ENCODE data around the gene MYO15A. TPM values are rescaled to one million over a fixed set of nuclear protein-coding genes. Genes with fewer than 3 reads are reported as not detected.
A peak's percentile ranks its signal among the peaks of the same experiment; 100 is the strongest.

Gene MYO15A
- total RNA-seq, 1 donor = 0.45 TPM

DNA sequence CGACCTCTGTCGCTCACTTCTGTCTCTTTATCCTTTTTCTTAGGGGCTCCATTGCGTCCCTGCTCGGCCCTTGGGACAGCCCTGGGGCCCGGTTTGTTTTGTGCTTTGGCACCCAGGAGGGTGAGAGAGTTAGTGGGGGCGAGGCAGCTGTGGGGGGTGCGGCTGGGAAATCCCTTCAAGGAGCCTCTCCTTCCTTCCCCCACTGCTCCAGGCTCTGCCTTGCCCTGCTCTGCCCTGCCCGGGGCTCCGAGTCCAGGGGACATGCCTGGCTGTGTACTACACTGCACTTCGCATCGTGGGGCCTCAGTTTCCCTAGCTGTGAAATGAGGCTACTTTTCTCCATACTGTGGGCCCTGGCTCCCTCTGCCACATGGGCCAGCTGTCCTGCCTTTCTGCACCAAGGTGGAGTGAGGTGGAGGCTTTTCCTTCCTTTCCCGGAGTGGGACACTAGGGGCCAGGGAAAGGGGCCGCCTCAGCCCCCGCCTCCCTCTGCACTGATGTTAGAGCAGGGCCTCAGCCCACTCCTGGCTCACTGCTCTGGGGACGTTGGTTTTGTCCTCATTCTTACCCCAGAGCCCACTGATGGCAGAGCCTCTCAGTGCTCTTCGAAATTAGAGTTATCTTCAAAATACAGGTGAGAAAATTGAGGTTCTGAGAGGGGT is 117.9 kb downstream of the MYO15A start:
- peak overlapping the region; percentile 94 for H3K4me3 ChIP-seq (ENCODE audit: low read depth, low read length)
- DNase-seq (ENCODE audit: low read depth) = no peak
- TF ChIP-seq, protein P1, sequence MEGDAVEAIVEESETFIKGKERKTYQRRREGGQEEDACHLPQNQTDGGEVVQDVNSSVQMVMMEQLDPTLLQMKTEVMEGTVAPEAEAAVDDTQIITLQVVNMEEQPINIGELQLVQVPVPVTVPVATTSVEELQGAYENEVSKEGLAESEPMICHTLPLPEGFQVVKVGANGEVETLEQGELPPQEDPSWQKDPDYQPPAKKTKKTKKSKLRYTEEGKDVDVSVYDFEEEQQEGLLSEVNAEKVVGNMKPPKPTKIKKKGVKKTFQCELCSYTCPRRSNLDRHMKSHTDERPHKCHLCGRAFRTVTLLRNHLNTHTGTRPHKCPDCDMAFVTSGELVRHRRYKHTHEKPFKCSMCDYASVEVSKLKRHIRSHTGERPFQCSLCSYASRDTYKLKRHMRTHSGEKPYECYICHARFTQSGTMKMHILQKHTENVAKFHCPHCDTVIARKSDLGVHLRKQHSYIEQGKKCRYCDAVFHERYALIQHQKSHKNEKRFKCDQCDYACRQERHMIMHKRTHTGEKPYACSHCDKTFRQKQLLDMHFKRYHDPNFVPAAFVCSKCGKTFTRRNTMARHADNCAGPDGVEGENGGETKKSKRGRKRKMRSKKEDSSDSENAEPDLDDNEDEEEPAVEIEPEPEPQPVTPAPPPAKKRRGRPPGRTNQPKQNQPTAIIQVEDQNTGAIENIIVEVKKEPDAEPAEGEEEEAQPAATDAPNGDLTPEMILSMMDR (IDR thresholded peaks at IDR 0.05; ENCODE audit: insufficient read depth, low read length) = no peak

DNA sequence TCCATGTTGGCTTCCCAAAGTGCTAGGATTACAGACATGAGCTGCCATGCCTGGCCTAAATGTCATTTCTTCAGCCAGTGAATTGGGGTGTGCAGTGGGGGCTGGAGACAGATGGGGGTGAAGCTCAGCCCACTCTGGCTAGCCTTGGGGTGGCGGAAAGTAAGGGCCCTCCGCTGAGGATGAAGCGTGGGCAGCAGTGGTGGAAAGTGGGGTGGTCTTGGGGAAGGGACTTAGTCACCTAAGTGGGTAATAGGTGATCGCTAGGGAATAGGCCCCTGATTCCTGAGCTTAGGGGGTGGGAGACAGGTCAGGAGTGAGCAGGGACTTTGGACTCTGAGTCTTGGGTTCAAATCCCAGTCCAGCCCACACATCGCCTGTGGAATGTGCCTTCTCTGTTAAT is 119.1 kb downstream of the MYO15A start:
- no peak for DNase-seq (ENCODE audit: low read depth)
- no peak overlapping the region for H3K4me3 ChIP-seq (ENCODE audit: low read depth, low read length)
- TF ChIP-seq, protein P1 (IDR thresholded peaks at IDR 0.05; ENCODE audit: insufficient read depth, low read length) = no peak

DNA sequence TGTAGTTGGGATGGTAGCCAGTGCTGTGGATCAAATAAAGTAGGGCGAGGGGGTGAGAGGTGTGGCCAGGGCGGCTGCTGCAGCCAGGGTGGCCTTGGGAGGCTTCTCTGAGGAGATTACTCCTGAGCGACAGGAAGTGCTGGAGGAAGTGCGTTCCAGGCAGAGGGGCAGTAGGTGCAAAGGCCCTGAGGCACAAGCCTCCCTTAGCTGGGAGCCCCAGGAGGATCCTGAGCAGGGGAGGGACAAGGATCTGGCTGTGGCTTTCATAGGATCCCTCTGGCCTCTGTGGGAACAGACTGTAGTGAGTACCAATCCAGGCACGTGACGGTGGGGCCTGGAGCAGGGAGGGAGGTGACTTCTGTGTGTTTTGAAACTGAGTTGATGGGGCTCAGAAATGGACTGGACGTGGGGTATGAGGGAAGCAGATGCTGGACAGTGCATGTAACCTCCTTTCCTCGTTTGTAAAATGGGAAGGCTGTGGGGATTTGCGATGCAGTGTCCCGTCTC is 119.7 kb downstream of the MYO15A start:
- no peak for DNase-seq (ENCODE audit: low read depth)
- TF ChIP-seq, protein P1 (IDR thresholded peaks at IDR 0.05; ENCODE audit: insufficient read depth, low read length) = no peak
- H3K4me3 ChIP-seq (ENCODE audit: low read depth, low read length) = no peak overlapping the region

- no peak for DNase-seq (ENCODE audit: low read depth)
- no peak overlapping the region for H3K4me3 ChIP-seq (ENCODE audit: low read depth, low read length)
- TF ChIP-seq, protein P1 (IDR thresholded peaks at IDR 0.05; ENCODE audit: insufficient read depth, low read length) = no peak
Observed at GRCh38 chr17:18229254-18229653, 120.7 kb downstream of the MYO15A start.

Other genes with a start within 250 kb of the MYO15A start
- gene TOM1L2, start 136.4 kb upstream of the MYO15A start, total RNA-seq (ENCODE audit: low replicate concordance) = 27.2 and 40.3 TPM in 2 replicates
- 0.74 and 1.8 TPM in 2 replicates for gene DRC3, start 135.9 kb upstream of the MYO15A start, total RNA-seq (ENCODE audit: low replicate concordance)
- 17.8 and 43.4 TPM in 2 replicates for gene ATPAF2, start 69.6 kb upstream of the MYO15A start, total RNA-seq (ENCODE audit: low replicate concordance)
- 5.5 and 7.8 TPM in 2 replicates for gene GID4, start 69.3 kb upstream of the MYO15A start, total RNA-seq (ENCODE audit: low replicate concordance)
- 7.4 and 25.3 TPM in 2 replicates for gene DRG2, start 20.8 kb upstream of the MYO15A start, total RNA-seq (ENCODE audit: low replicate concordance)
- 73.3 and 108 TPM in 2 replicates for gene ALKBH5, start 75.1 kb downstream of the MYO15A start, total RNA-seq (ENCODE audit: low replicate concordance)
- 23.3 and 40.7 TPM in 2 replicates for gene LLGL1, start 116.9 kb downstream of the MYO15A start, total RNA-seq (ENCODE audit: low replicate concordance)
- 214 and 305 TPM in 2 replicates for gene FLII, start 150.0 kb downstream of the MYO15A start, total RNA-seq (ENCODE audit: low replicate concordance)
- 13.2 and 27.6 TPM in 2 replicates for gene MIEF2, start 151.9 kb downstream of the MYO15A start, total RNA-seq (ENCODE audit: low replicate concordance)
- gene TOP3A, start 206.2 kb downstream of the MYO15A start, total RNA-seq (ENCODE audit: low replicate concordance) = 50.0 and 213 TPM in 2 replicates
- 9.2 and 17.3 TPM in 2 replicates for gene SMCR8, start 206.5 kb downstream of the MYO15A start, total RNA-seq (ENCODE audit: low replicate concordance)